ENCODE measurements around the gene TRIM6.
"Not testable (repeated sequence)": the region's sequence is repeated elsewhere in the genome, so short reads cannot be mapped to it uniquely, and the experiment has no call there.

Gene TRIM6

DNA sequence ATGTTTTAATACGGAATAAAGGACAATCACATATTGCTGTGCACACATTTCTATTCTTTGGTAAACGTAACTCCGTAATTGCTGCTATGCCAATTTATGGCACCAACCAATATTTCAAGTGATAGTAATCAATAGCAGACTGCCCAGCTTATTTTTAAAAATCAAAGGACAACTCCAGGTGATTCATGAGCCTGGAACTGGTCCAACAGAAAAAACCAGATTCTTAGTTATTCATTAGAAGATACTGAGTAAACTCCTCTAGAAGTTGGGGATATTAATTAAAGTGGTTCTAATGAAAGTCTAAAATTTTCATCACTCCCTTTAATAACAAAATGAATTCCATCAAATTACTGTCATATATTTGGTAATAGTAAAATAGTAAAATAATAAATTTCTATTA is 38.7 kb upstream of the TRIM6 start:
- H3K9ac ChIP-seq (ENCODE audit: insufficient read length, low read depth), result no peak overlapping the region
- no peaks in the 10 kb centered on the region for H3K27me3 ChIP-seq (ENCODE audit: insufficient read depth, insufficient read length)
- H3K36me3 ChIP-seq (ENCODE audit: insufficient read depth, insufficient read length, low read length), result no peaks in the 10 kb centered on the region
- no peak overlapping the region for H3K4me3 ChIP-seq (ENCODE audit: insufficient read length, low read depth)
- no peak for TF ChIP-seq YY1 (IDR thresholded peaks at IDR 0.05; ENCODE audit: insufficient read depth, insufficient read length)
- TF ChIP-seq ZNF274 (IDR thresholded peaks at IDR 0.05; ENCODE audit: low read depth, low read length), result no peak
- no peak for TF ChIP-seq SUZ12 (IDR thresholded peaks at IDR 0.05; ENCODE audit: extremely low read depth, insufficient read depth, insufficient read length)
- DNase-seq (ENCODE audit: low read depth, low spot score), result no peak
- H3K9me3 ChIP-seq (ENCODE audit: insufficient read depth, low read length), result no peaks in the 10 kb centered on the region
- H3K4me1 ChIP-seq (ENCODE audit: insufficient read depth, insufficient read length), result no peaks in the 10 kb centered on the region

DNA sequence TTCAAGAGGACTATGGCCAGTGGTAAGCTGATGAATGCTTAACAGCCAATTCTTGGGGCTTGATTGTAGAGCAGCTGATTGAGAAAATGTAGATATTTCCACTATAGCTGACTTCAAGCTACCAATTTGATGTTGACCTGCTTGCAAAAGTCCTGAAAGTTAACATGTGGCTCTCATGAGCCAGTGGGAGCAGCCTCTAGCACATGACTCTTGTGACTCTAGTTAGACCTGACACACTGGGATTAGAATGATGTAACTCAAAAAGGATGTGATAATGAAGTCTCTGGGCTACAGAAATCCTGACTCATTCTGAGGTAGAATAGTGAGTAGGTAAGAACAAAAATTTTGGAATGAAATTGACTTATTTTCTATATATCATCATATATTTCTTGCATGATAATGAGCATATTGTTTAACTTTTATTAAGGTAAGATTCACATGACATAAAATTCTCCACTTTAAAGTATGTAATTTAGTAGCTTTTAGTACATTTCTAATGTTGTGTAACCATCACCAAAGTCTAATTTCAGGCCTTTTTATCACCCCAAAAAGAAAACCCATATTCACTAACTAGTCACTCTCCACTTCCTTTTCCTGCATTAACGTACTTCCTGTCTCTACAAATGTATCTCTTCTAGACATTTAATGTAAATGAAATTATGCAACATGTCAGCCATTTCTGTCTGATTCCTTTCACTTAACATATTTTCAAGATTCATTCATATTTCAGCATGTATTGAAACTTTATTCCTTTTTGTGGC is 32.0 kb upstream of the TRIM6 start:
- H3K4me3 ChIP-seq (ENCODE audit: insufficient read length, low read depth), result no peak overlapping the region
- no peak for DNase-seq (ENCODE audit: low read depth, low spot score)
- no peaks in the 10 kb centered on the region for H3K9me3 ChIP-seq (ENCODE audit: insufficient read depth, low read length)
- no peaks in the 10 kb centered on the region for H3K4me1 ChIP-seq (ENCODE audit: insufficient read depth, insufficient read length)
- H3K36me3 ChIP-seq (ENCODE audit: insufficient read depth, insufficient read length, low read length), result no peaks in the 10 kb centered on the region
- TF ChIP-seq ZNF274 (IDR thresholded peaks at IDR 0.05; ENCODE audit: low read depth, low read length), result no peak
- no peak for TF ChIP-seq YY1 (IDR thresholded peaks at IDR 0.05; ENCODE audit: insufficient read depth, insufficient read length)
- TF ChIP-seq SUZ12 (IDR thresholded peaks at IDR 0.05; ENCODE audit: extremely low read depth, insufficient read depth, insufficient read length), result no peak
- H3K27me3 ChIP-seq (ENCODE audit: insufficient read depth, insufficient read length), result no peaks in the 10 kb centered on the region
- H3K9ac ChIP-seq (ENCODE audit: insufficient read length, low read depth), result no peak overlapping the region

DNA sequence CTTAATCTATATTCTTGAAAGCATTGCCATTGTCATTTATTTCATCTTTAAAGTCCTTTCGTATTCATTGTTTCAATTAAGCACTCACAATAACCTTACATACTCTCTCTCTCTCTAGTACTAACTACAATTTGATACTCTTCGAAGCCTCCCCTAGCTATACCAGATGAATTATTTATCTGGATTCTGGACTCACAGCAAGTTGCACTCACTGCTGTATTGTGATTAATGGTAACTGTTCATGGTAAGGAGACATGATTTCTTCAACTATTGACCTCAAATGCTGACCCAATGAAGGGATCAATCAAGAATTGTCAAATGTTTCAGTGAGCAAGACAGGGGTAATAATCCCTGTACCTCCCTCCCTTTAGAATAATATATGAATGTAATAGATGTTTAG is 21.8 kb upstream of the TRIM6 start:
- Histone ChIP-seq H3K27me3 (ENCODE audit: insufficient read depth, insufficient read length) (no peaks in the 10 kb centered on the region), H3K4me3 (ENCODE audit: insufficient read length, low read depth) (no peak overlapping the region), H3K4me1 (ENCODE audit: insufficient read depth, insufficient read length) (no peaks in the 10 kb centered on the region), H3K9me3 (ENCODE audit: insufficient read depth, low read length) (no peaks in the 10 kb centered on the region), H3K9ac (ENCODE audit: insufficient read length, low read depth) (no peak overlapping the region), H3K36me3 (ENCODE audit: insufficient read depth, insufficient read length, low read length) (no peaks in the 10 kb centered on the region)
- TF ChIP-seq YY1 (IDR thresholded peaks at IDR 0.05; ENCODE audit: insufficient read depth, insufficient read length) (no peak), SUZ12 (IDR thresholded peaks at IDR 0.05; ENCODE audit: extremely low read depth, insufficient read depth, insufficient read length) (no peak), ZNF274 (IDR thresholded peaks at IDR 0.05; ENCODE audit: low read depth, low read length) (no peak)
- no peak for DNase-seq (ENCODE audit: low read depth, low spot score)

DNA sequence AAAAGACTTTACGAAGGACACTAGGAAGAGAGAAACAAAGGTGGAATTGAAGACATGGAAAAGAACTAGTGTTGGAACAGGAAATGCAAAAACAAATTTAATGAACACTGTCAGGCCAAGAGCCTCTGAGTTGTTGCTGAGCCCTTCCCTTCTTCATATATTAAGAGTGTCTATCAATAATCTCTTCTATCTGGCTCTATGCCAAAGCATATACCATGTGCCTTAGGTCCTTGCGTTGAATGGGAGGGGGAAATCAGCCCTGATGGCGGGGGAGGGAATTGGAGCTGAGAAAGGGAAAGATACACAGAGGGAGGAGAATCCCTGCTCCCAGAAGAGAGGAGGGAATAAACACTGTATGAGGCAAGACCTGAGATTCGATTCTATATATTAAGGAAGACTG is 21.3 kb upstream of the TRIM6 start:
- DNase-seq (ENCODE audit: low read depth, low spot score), result no peak
- no peaks in the 10 kb centered on the region for H3K27me3 ChIP-seq (ENCODE audit: insufficient read depth, insufficient read length)
- H3K9ac ChIP-seq (ENCODE audit: insufficient read length, low read depth), result no peak overlapping the region
- H3K36me3 ChIP-seq (ENCODE audit: insufficient read depth, insufficient read length, low read length), result no peaks in the 10 kb centered on the region
- no peaks in the 10 kb centered on the region for H3K4me1 ChIP-seq (ENCODE audit: insufficient read depth, insufficient read length)
- no peaks in the 10 kb centered on the region for H3K9me3 ChIP-seq (ENCODE audit: insufficient read depth, low read length)
- TF ChIP-seq YY1 (IDR thresholded peaks at IDR 0.05; ENCODE audit: insufficient read depth, insufficient read length), result no peak
- H3K4me3 ChIP-seq (ENCODE audit: insufficient read length, low read depth), result no peak overlapping the region

DNA sequence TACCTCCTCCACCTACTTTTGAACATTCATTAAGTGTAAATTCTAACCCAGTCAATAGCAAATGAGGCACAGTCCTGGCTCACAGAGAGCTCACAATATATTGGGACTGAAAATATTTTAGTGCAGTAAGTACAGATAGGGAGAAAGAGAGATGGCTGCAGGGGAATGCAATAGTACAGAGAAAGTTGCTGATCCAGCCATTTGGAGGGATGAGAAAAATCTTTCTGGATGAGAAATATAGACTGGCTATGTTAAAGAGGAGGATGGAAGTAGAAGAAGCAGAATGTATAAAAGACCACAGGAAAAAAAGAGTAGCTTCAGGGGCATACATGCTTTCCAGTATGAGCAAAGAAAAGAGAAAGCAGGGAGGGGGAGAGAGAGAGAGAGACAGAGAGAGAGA is 19.3 kb upstream of the TRIM6 start:
- DNase-seq (ENCODE audit: low read depth, low spot score), result no peak
- TF ChIP-seq ZNF274 (IDR thresholded peaks at IDR 0.05; ENCODE audit: low read depth, low read length) (no peak), YY1 (IDR thresholded peaks at IDR 0.05; ENCODE audit: insufficient read depth, insufficient read length) (no peak), SUZ12 (IDR thresholded peaks at IDR 0.05; ENCODE audit: extremely low read depth, insufficient read depth, insufficient read length) (no peak)
- Histone ChIP-seq H3K36me3 (ENCODE audit: insufficient read depth, insufficient read length, low read length) (no peaks in the 10 kb centered on the region), H3K9me3 (ENCODE audit: insufficient read depth, low read length) (no peaks in the 10 kb centered on the region), H3K9ac (ENCODE audit: insufficient read length, low read depth) (no peak overlapping the region), H3K4me3 (ENCODE audit: insufficient read length, low read depth) (no peak overlapping the region), H3K4me1 (ENCODE audit: insufficient read depth, insufficient read length) (no peaks in the 10 kb centered on the region), H3K27me3 (ENCODE audit: insufficient read depth, insufficient read length) (no peaks in the 10 kb centered on the region)

DNA sequence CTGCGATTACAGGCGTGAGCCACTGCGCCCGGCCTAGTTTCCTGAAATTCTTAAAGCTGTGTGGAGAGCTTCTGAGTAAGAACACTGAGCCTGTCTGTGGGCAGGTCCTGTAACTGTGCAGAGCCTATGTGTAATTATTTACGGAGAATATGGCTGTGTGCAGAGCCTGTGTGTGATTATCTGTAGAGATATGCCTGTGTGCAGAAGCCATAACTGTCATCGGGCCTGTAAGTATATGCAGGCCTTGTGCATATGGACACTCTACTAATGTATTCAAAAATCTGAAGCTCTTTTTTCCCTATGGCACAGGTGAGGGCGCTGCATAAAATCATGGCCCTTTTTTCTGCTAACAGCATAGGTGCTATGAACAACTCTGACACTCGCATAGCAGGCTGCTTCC is 15.9 kb upstream of the TRIM6 start, which contains the start of gene OR52B6:
Gene OR52B6 (plus strand): TSS at position 301 of the 400 bp plus-strand sequence. CDS start 0 bp downstream, at position 301.
- Histone ChIP-seq H3K36me3 (ENCODE audit: insufficient read depth, insufficient read length, low read length) (no peaks in the 10 kb centered on the region), H3K27me3 (ENCODE audit: insufficient read depth, insufficient read length) (no peaks in the 10 kb centered on the region), H3K4me1 (ENCODE audit: insufficient read depth, insufficient read length) (no peaks in the 10 kb centered on the region), H3K9me3 (ENCODE audit: insufficient read depth, low read length) (no peaks in the 10 kb centered on the region), H3K4me3 (ENCODE audit: insufficient read length, low read depth) (no peak within 1 kb of the TSS), H3K9ac (ENCODE audit: insufficient read length, low read depth) (no peak within 1 kb of the TSS)
- TF ChIP-seq YY1 (IDR thresholded peaks at IDR 0.05; ENCODE audit: insufficient read depth, insufficient read length) (no peak), ZNF274 (IDR thresholded peaks at IDR 0.05; ENCODE audit: low read depth, low read length) (no peak), SUZ12 (IDR thresholded peaks at IDR 0.05; ENCODE audit: extremely low read depth, insufficient read depth, insufficient read length) (no peak)
- no peak for DNase-seq (ENCODE audit: low read depth, low spot score)

DNA sequence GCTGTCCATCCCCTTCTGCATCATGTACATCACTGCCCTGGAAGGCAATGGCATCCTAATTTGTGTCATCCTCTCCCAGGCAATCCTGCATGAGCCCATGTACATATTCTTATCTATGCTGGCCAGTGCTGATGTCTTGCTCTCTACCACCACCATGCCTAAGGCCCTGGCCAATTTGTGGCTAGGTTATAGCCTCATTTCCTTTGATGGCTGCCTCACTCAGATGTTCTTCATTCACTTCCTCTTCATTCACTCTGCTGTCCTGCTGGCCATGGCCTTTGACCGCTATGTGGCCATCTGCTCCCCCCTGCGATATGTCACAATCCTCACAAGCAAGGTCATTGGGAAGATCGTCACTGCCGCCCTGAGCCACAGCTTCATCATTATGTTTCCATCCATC is 15.4 kb upstream of the TRIM6 start:
- Histone ChIP-seq H3K4me1 (ENCODE audit: insufficient read depth, insufficient read length) (no peaks in the 10 kb centered on the region), H3K36me3 (ENCODE audit: insufficient read depth, insufficient read length, low read length) (no peaks in the 10 kb centered on the region), H3K9me3 (ENCODE audit: insufficient read depth, low read length) (no peaks in the 10 kb centered on the region), H3K4me3 (ENCODE audit: insufficient read length, low read depth) (no peak overlapping the region), H3K27me3 (ENCODE audit: insufficient read depth, insufficient read length) (no peaks in the 10 kb centered on the region), H3K9ac (ENCODE audit: insufficient read length, low read depth) (no peak overlapping the region)
- no peak for DNase-seq (ENCODE audit: low read depth, low spot score)
- TF ChIP-seq SUZ12 (IDR thresholded peaks at IDR 0.05; ENCODE audit: extremely low read depth, insufficient read depth, insufficient read length), result no peak
- no peak for TF ChIP-seq YY1 (IDR thresholded peaks at IDR 0.05; ENCODE audit: insufficient read depth, insufficient read length)
- no peak for TF ChIP-seq ZNF274 (IDR thresholded peaks at IDR 0.05; ENCODE audit: low read depth, low read length)

DNA sequence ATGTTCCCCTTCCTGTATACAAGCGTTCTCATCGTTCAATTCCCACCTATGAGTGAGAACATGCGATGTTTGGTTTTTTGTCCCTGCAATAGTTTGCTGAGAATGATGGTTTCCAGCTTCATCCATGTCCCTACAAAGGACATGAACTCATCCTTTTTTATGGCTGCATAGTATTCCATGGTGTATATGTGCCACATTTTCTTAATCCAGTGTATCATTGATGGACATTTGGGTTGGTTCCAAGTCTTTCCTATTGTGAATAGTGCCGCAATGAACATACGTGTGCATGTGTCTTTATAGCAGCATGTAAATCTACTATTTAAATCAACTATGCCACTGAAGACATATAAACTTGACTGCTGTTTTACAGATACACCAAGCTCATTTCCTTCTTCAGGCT is 12.0 kb upstream of the TRIM6 start:
- H3K9ac ChIP-seq (ENCODE audit: insufficient read length, low read depth); DNase-seq (ENCODE audit: low read depth, low spot score); H3K36me3 ChIP-seq (ENCODE audit: insufficient read depth, insufficient read length, low read length); H3K4me1 ChIP-seq (ENCODE audit: insufficient read depth, insufficient read length); H3K4me3 ChIP-seq (ENCODE audit: insufficient read length, low read depth); H3K27me3 ChIP-seq (ENCODE audit: insufficient read depth, insufficient read length); H3K9me3 ChIP-seq (ENCODE audit: insufficient read depth, low read length): not testable (repeated sequence)

DNA sequence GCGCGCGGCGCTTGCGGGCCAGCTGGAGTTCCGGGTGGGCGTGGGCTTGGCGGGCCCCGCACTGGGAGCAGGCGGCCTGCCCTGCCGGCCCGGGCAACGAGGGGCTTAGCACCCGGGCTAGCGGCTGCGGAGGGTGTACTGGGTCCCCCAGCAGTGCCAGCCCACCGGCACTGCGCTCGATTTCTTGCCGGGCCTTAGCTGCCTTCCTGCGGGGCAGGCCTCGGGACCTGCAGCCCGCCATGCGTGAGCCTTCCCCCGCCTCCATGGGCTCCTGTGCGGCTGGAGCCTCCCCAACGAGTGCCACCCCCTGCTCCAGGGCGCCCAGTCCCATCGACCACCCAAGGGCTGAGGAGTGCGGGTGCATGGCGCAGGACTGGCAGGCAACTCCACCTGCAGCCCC is 6.5 kb upstream of the TRIM6 start:
- not testable (repeated sequence) for DNase-seq (ENCODE audit: low read depth, low spot score); H3K9ac ChIP-seq (ENCODE audit: insufficient read length, low read depth); H3K4me1 ChIP-seq (ENCODE audit: insufficient read depth, insufficient read length); H3K9me3 ChIP-seq (ENCODE audit: insufficient read depth, low read length); H3K4me3 ChIP-seq (ENCODE audit: insufficient read length, low read depth); H3K36me3 ChIP-seq (ENCODE audit: insufficient read depth, insufficient read length, low read length); H3K27me3 ChIP-seq (ENCODE audit: insufficient read depth, insufficient read length)
